NCI-H1436 treated with DMSO at 0.1 percent for 48 hours (cell line): ENCODE results near the gene AFG1L.
A peak's percentile ranks its signal among the peaks of the same experiment; 100 is the strongest.

Source experiments
- DNase-seq: peaks from one replicate; lab custom pipeline; 2025; lab: John Stamatoyannopoulos, UW

AFG1L gene

DNA sequence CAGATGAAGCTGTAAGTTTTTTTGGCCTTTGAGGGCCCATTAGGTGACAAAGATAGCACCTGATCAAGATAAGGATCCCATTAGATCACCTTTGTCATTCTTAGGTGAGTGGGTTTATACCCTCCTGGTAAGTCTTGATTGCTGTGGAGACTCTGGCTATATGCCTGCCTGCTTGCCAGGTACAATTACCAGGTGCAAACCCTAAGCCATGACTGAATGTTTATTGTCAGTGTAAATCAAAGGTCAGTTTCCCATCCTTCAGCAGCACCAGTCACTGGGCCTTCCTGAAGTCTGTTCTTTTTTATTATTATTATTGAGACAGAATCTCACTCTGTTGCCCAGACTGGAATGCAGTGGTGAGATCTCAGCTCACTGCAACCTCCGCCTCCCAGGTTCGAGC, 159.5 kb downstream of the AFG1L start:
- no peak for DNase-seq

GRCh38 chr6:108455688-108456087, 160.8 kb downstream of the AFG1L start:
- no peak for DNase-seq

GRCh38 chr6:108463784-108464183, 168.9 kb downstream of the AFG1L start:
- DNase-seq: no peak

- DNase-seq: no peak
These were observed 169.7 kb downstream of the AFG1L start for GRCh38 chr6:108464418-108465097.

DNA sequence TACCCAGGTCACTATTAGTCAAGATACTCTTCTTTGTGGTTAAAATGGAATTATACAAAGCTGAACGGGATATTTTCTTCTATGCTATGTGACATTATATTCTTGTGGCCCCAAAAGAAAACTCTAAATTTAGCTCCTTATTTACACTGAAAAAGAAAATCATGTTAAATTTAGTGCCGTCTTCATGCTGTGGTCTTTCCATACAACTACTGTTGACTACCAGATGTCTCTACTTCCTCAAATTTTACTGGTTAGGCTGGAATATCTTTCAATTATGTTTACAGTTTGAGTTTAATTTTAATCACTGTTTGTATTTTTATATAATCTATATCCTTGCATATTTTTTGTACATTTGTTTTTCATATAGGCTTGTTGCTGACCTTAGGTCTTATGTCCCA, 170.2 kb downstream of the AFG1L start:
- DNase-seq: no peak

DNA sequence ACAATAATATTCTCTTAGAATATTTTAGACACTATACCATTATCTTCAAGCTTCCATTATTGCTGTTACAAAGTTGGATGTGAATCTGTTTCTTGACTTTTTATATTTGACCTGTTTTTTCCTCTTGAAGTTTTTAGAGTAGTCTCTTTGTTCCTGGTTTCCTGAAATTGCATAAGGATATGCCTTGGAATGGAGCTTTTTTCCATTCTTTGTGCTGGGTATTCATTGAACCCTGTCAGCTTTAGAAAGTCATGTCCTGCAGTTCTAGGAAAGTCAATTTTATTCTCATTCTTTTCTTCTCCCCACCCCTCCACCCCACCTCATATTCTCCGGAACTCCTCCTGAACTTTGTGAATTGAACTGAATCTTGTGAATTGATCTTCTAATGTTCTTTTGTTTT, 173.5 kb downstream of the AFG1L start:
- DNase-seq: no peak

DNA sequence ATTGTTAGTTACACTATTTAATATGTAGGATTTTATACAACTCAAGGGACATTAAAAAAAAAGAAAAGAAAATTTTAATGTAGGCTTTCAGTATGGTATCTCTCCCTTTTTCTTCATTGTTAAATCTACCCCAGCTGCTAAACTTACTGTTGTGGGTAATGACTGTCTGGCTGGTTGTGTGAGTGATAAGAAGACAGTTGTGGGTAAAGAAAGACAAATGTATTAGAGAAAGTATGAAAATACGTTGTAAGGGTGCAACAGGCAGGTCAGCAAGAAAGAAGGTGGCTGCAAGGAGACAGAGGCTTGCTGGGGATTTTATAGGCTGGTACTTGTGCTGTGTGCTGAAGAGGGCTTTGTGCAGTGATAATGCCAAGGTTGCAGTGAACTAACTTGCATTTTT, 174.5 kb downstream of the AFG1L start:
- DNase-seq: no peak

DNA sequence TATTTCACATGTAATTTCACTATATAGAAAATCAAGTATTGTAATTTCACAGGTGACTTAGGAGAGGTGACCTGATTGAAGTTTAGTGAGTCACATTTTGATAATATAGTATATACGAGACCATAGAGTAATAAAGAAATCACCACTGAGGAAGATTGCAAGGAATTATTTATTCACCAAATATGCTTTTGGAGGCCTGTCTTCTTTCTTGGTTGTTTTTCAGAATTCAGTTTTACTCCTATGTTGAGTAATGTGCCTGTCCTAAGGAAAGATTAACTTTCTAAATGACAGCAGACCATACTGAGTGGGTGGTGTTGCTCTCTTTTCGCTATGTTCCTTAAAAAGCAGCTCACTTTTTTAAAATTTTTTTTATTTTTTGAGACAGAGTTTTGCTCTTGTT, 178.3 kb downstream of the AFG1L start:
- DNase-seq: no peak

GRCh38 chr6:108476376-108476775, 181.5 kb downstream of the AFG1L start:
- peak; percentile 62 for DNase-seq

GRCh38 chr6:108476847-108477430, 182.1 kb downstream of the AFG1L start:
- peak; percentile 58 for DNase-seq

- no peak for DNase-seq
These were observed 187.7 kb downstream of the AFG1L start for GRCh38 chr6:108482559-108482958.

DNA sequence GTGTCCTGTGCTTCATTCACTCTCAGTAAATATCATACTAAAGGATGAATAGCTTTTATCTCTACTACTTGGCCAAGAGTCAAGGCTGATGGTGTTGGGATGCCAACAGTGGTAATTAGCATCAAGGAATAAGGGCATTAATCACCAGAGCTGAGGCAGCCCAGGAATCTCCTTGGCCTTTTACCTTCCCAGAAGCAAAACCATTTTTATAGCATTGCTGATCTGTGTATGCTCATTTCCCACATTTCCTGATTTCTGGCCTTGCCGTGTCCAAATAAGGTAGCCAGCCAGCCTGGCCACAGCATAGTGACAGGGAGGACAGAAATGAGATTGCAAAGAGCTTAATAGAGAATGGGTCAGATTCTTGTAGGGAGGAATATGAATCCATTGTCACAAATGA, 189.2 kb downstream of the AFG1L start:
- no peak for DNase-seq

GRCh38 chr6:108489699-108490098, 194.8 kb downstream of the AFG1L start:
- no peak for DNase-seq

DNA sequence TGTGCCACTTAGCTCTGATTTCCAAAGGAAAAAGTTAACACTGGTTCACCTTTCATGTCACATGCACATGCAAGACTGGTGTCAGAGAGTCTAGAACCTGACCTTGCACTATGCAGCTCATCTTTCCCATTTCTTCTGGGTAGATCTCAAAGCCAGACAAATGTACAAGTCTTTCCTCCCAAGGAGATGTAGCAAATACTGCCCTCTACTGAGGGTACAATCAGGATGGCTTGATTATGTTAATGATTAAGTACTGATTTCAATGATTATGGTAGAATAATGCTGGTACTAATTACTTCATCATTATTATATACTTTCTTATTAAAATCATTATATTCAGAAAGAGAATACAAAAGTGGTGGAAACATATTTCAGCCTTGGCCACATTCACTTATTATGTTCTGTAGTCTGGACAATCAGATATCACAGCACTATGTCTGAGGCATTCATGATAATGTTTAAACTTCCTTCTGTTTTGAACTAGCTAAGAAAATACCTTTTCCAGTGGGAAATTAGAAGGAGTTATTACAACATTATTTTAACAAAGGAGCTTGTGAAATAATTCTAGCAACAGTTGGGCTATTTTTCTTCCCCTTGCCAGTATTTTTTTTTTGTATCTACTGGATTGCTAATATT, 197.4 kb downstream of the AFG1L start:
- DNase-seq: no peak

DNA sequence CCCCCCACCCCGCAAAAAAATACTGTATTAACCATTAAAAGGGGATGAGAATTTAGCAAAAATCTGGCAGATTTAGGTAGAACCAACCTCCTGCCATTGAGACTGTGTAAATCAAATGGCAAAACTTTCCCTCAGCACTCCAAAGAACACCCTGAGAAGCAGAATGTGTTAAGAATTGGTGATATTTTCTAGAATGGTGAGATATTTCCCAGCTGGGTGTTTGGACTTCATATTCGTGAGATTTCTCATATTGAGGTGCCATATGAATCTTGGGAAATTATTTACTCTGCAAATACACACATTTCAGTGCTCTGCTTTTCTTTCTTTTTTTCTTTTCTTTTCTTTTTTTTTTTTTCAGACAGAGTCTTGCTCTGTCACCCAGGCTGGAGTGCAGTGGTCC, 199.6 kb downstream of the AFG1L start:
- no peak for DNase-seq

- no peak for DNase-seq
These were observed 203.0 kb downstream of the AFG1L start for GRCh38 chr6:108497883-108498282.

GRCh38 chr6:108501559-108501958, 206.7 kb downstream of the AFG1L start:
- DNase-seq: no peak

DNA sequence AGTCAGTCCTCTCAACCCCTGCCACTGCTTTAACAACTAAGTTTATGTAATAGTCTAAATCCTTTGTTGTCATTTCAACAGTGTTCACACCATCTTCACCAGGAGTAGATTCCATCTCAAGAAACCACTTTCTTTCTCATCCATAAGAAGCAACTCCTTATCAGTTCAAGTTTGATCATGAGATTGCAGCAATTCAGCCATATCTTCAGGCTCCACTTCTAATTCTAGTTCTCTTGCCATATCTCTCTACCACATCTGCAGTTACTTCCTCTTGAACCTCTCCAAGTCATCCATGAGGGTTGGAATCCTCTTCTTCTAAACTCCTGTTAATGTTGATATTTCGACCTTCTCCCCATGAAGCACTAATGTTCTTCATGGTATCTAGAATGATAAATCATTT, 208.0 kb downstream of the AFG1L start:
- DNase-seq: no peak

GRCh38 chr6:108507316-108507715, 212.5 kb downstream of the AFG1L start:
- DNase-seq: no peak

GRCh38 chr6:108510461-108511319, 215.8 kb downstream of the AFG1L start:
- DNase-seq: no peak

DNA sequence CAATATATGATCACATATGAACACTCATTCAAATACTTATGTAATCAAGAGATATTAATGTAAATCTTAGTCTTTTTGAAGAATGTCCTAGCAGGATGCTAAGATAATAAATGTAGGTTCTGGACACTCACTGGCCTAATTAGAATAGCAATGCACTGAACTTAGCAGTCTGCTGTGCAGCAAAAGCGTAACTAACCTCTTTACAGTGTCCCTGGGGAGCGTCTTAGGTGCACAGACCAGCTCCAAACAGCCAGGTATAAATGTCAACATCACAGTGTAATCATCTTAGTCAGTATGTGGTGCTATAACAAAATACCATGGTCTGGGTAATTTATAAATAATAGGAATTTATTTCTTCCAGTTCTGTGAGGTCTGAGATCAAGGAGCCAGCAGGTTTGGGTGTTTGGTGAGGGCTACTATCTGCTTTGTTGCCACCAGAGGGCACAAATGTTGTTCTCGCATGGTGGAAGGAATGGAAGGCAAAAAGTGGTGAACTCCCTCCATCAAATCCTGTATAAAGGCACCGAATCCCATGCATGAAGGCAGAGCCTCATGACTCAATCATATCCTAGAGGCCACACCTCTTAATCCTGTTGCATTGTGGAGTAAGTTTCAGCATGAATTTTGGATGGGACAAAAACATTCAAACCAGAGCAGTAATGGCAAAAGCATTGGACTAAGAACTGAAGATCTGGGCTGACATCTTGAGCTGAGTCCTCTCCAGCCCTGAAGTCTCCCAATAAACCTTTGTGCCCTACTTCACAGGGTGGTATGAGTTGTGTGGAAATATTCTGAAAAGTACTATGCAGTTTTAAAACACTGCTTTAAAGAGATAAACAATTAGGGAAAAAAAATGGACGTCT, 224.1 kb downstream of the AFG1L start:
- DNase-seq: no peak

DNA sequence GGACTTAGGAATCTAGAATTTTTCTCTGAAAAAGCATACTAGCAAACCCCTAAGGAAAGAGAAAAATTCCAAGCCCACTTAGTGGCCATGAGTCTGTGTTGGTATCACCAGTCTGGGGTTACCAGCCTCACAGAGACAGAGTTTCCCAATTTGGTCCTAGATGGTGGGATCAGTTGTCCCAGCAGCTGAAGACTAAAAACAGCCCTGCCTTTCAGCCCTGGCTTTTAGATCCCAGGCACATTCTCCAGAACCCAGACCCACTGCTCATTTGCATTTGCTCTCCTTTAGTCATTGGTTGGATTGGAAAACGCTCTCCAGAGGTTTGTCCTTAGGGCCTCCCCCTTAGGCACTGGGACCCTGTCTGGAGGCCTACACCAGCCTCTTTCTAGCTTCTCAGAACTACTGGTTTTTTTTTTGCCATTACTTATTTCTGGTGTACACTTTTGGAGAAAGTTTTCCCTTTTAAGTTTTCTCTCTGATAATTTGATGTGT, 226.8 kb downstream of the AFG1L start:
- no peak for DNase-seq
